Measurements from ENCODE around the gene STUM.

DNA sequence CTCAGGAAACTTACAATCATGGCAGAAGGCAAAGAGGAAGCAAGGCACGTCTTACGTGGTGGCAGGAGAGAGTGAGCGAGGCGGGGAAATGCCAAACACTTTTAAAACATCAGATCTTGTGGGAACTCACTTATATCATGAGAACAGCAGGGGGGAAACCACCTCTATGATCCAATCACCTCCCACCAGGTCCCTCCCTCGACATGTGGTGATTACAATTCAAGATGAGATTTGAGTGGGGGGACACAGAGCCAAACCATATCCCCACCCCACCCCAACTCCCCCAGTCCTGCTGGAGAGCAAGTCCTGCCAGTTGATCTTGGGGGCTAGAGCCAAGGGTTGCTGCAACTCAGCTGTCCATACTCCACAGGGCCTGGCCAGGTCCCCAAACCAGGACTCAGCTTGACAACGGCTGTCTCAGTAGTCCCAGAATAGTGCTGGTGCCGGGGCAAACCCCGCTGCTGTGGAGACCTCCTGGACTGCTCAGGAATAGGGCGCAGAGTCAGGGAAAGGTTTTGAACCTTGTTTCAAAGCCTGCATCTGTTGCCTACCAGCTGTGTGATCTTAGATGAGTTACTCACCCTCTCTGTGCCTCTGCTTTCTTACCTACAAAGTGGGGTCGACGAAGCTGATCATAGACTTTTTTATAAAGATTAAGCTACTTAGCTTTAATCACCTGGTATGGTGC lies 79.5 kb downstream of the STUM start:
- TF ChIP-seq POLR2AphosphoS5 (IDR thresholded peaks at IDR 0.05; ENCODE audit: borderline replicate concordance, low read depth, low read length): no peak
- no peak for TF ChIP-seq EZH2 (IDR thresholded peaks at IDR 0.05)
